Measurements from ENCODE around the gene DNAH14. TPM values are rescaled to one million over a fixed set of nuclear protein-coding genes. Genes with fewer than 3 reads are reported as not detected.
A peak's percentile ranks its signal among the peaks of the same experiment; 100 is the strongest.

Gene DNAH14
- total and polyA plus RNA-seq, 9 of the 15 experiments (the other 6 are each of a cell fraction or from before 2014, with no cell fraction given): 58.4 to 142 (median 98.4) TPM

DNA sequence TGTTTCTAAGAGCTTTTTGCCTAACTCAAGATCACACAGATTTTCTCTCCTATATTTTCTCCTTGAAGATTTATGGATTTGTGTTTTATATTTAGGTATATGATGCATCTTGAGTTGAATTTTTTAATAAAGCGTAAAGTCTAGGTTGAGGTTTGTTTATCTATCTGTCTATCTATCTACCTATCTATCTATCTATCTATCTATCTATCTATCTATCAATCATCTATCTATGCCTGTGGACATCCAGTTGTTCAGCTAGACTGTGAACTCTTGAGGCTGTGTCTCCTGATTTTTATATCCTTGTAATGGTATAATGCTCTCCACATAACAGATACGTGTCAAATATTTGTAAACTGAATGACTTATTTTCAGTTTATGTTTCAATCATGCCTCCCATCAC, 120.1 kb downstream of the DNAH14 start (continued):
- TF ChIP-seq FOXM1 (IDR thresholded peaks at IDR 0.05; ENCODE audit: low read depth): no peak
- TF ChIP-seq FOXM1 (CRISPR knock-in tag; IDR thresholded peaks at IDR 0.05; ENCODE audit: low read depth): no peak
- TF ChIP-seq, protein P1, sequence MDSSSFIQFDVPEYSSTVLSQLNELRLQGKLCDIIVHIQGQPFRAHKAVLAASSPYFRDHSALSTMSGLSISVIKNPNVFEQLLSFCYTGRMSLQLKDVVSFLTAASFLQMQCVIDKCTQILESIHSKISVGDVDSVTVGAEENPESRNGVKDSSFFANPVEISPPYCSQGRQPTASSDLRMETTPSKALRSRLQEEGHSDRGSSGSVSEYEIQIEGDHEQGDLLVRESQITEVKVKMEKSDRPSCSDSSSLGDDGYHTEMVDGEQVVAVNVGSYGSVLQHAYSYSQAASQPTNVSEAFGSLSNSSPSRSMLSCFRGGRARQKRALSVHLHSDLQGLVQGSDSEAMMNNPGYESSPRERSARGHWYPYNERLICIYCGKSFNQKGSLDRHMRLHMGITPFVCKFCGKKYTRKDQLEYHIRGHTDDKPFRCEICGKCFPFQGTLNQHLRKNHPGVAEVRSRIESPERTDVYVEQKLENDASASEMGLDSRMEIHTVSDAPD (CRISPR knock-in tag; IDR thresholded peaks at IDR 0.05): no peak

DNA sequence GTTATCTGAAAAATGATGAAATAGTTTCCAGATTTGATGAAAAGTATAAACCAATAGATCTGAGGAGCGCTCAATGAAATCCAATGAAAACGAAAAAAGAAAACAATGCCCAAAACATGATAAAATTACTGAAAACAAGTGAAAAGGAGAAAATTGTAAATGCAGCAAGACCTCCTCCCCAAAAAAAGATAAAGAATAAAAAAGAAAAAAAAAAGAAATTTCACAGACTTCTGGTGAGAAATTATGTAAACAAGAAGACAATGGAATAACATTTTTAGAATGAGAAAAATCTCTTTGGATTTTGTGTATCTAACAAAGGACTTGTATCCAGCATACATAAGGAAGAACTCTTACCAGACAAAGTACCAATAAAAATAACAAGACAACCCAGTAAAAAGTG, 134.2 kb downstream of the DNAH14 start:
- Histone ChIP-seq H3K4me2 (ENCODE audit: insufficient read depth, low read length) (no peak overlapping the region), H4K20me1 (replicated peaks; ENCODE audit: control insufficient read depth, insufficient read depth, low read length) (no peaks in the 10 kb centered on the region), H2AFZ (ENCODE audit: low read depth, low read length) (no peak overlapping the region), H3K9ac (ENCODE audit: insufficient read depth in 1 of 2, low read depth in 2 of 2, low read length in 2 of 2) (no peak overlapping the region), H3K9me3 (replicated peaks; ENCODE audit: control insufficient read depth, insufficient read depth, low read depth, low read length) (peaks cover 4% of the 10 kb centered on the region; the same call in 1 of the 2 replicates), H3K4me1 (replicated peaks in 1 of 2; ENCODE audit: control insufficient read depth in 2 of 2, insufficient read depth in 2 of 2, low read length in 2 of 2) (no peaks in the 10 kb centered on the region), H3K27ac (ENCODE audit: extremely low read depth, low read depth, low read length) (no peak overlapping the region), H3K4me3 (no peak overlapping the region), H3K79me2 (ENCODE audit: control insufficient read depth, insufficient read depth, low read length) (no peaks in the 10 kb centered on the region), H3K9me1 (ENCODE audit: control insufficient read depth, insufficient read depth, low read length) (no peaks in the 10 kb centered on the region), H3K36me3 (ENCODE audit: control insufficient read depth, insufficient read depth, low read length) (no peaks in the 10 kb centered on the region), H3K27me3 (ENCODE audit: control insufficient read depth in 2 of 2, insufficient read depth in 2 of 2, low read length in 2 of 2) (no peaks in the 10 kb centered on the region)
- 40% methylated on average over 2 of the region's 2 CpGs for WGBS (ENCODE audit: insufficient coverage, low coverage, missing lambda C conversion rate)
- ATAC-seq: no peak
- FAIRE-seq: peak; percentile 42
- in situ Hi-C loops (cut with MboI): loop anchor here (5.0 kb wide), 1 partner anchor 116 kb away; no protein-coding TSS in a partner anchor
- ChIA-PET POLR2A (no interaction called here), CTCF (ENCODE audit: low intra/inter-chr PET ratio) (no interaction called here)
- TF ChIP-seq GABPB2 (CRISPR knock-in tag; conservative IDR thresholded peaks at IDR 0.05) (no peak), TRIM24 (IDR thresholded peaks at IDR 0.05) (peak in 1 of 2 experiments; percentile 30; a peak in 1 of 4 replicates), CEBPG (CRISPR knock-in tag; IDR thresholded peaks at IDR 0.05) (no peak), CEBPG (tag; conservative IDR thresholded peaks at IDR 0.05 in 1 of 2, IDR thresholded peaks at IDR 0.05 in 1 of 2) (peak in 1 of 2 experiments; percentile 37; a peak in 2 of 4 replicates), TRIM28 (IDR thresholded peaks at IDR 0.05) (peak; percentile 78), ZNF507 (tag; conservative IDR thresholded peaks at IDR 0.05) (peak; percentile 23; the same call in 1 of the 2 replicates), FOXK2 (conservative IDR thresholded peaks at IDR 0.05 in 1 of 2, IDR thresholded peaks at IDR 0.05 in 1 of 2; ENCODE audit: low read depth in 2 of 2) (0 out of 4 replicates have a peak, but pooled peaks of 1 of the 2 experiments have one; percentile 22), CBX3 (IDR thresholded peaks at IDR 0.05; ENCODE audit: borderline replicate concordance in 1 of 2, low read length in 2 of 2) (peak in 1 of 2 experiments; percentile 33; a peak in 1 of 3 replicates), GATA2 (CRISPR knock-in tag; IDR thresholded peaks at IDR 0.05) (no peak), GATAD2B (IDR thresholded peaks at IDR 0.05; ENCODE audit: borderline replicate concordance) (no peak)
- TF ChIP-seq, protein P2, sequence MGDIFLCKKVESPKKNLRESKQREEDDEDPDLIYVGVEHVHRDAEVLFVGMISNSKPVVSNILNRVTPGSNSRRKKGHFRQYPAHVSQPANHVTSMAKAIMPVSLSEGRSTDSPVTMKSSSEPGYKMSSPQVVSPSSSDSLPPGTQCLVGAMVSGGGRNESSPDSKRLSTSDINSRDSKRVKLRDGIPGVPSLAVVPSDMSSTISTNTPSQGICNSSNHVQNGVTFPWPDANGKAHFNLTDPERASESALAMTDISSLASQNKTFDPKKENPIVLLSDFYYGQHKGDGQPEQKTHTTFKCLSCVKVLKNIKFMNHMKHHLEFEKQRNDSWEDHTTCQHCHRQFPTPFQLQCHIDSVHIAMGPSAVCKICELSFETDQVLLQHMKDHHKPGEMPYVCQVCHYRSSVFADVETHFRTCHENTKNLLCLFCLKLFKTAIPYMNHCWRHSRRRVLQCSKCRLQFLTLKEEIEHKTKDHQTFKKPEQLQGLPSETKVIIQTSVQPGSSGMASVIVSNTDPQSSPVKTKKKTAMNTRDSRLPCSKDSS (IDR thresholded peaks at IDR 0.05; ENCODE audit: low read depth, partially characterized antibody): peak; percentile 41
- TF ChIP-seq, protein P3, sequence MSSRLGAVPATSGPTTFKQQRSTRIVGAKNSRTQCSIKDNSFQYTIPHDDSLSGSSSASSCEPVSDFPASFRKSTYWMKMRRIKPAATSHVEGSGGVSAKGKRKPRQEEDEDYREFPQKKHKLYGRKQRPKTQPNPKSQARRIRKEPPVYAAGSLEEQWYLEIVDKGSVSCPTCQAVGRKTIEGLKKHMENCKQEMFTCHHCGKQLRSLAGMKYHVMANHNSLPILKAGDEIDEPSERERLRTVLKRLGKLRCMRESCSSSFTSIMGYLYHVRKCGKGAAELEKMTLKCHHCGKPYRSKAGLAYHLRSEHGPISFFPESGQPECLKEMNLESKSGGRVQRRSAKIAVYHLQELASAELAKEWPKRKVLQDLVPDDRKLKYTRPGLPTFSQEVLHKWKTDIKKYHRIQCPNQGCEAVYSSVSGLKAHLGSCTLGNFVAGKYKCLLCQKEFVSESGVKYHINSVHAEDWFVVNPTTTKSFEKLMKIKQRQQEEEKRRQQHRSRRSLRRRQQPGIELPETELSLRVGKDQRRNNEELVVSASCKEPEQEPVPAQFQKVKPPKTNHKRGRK (tag; IDR thresholded peaks at IDR 0.05): 0 out of 2 replicates have a peak, but pooled peaks have one; percentile 5
- intact Hi-C loops (cut with micrococcal nuclease): no loop called here
- BruUV-seq (replicated peaks): no TSS peak
- DNase-seq (ENCODE audit: extremely low read depth in 1 of 4, low spot score in 3 of 4): no peak

All from K562 (cell line).